ENCODE data around the gene SEC14L5.

GRCh38 chr16:4966736-4967453 is 8.8 kb downstream of the SEC14L5 start:
- TF ChIP-seq CTCF (IDR thresholded peaks at IDR 0.05; ENCODE audit: low read length) (no peak), EZH2 (optimal IDR thresholded peaks at IDR 0.05; ENCODE audit: low read depth, low read length) (no peak)

Data from MM.1S (cell line).